K562 (cell line): Measurements from ENCODE around the gene ATP6V1F. TPM values are rescaled to one million over a fixed set of nuclear protein-coding genes. Genes with fewer than 3 reads are reported as not detected.

Experiments used
- ATF4 ChIP-seq: fragments of 450-650 bp; formaldehyde crosslinking; IDR thresholded peaks from 2 replicates; pipeline ENCODE4 v1.4.0; 2022; ENCODE audit warnings: mild to moderate bottlenecking, moderate library complexity
- CBX1 ChIP-seq: sonication (generic); IDR thresholded peaks from 2 replicates; pipeline ENCODE4 v1.6.1; 2016; ENCODE audit warnings: antibody characterized with exemption, low read depth, mild to moderate bottlenecking
- E2F6 ChIP-seq, 2 experiments: IDR thresholded peaks; 2 replicates each; pipeline ENCODE4 v1.6.1; 2011; ENCODE audit warnings: borderline replicate concordance in 1 of 2, control low read depth in 1 of 2, low read depth in 1 of 2, low read length in 1 of 2, mild to moderate bottlenecking in 1 of 2, mixed read lengths in 1 of 2, moderate library complexity in 1 of 2; ENCODE audit not compliant: insufficient read depth in 1 of 2, insufficient read length in 1 of 2, poor library complexity in 1 of 2, severe bottlenecking in 1 of 2; ENCODE audit errors: extremely low read depth in 1 of 2
- JUNB ChIP-seq: fragments of 450-650 bp; formaldehyde crosslinking; conservative IDR thresholded peaks from 2 replicates; pipeline ENCODE4 v1.4.0; 2020; ENCODE audit warnings: mild to moderate bottlenecking
- JUND ChIP-seq, 2 experiments: IDR thresholded peaks; 2 replicates in 1 of 2; 3 replicates in 1 of 2; pipeline ENCODE4 v1.6.1; 2011; ENCODE audit warnings: borderline replicate concordance in 2 of 2, low read depth in 2 of 2, low read length in 2 of 2, improper control_type of control experiment in 1 of 2, missing biosample characterization in 1 of 2, missing genetic modification characterization in 1 of 2, missing genetic modification reagents in 1 of 2
- MAFF ChIP-seq: IDR thresholded peaks from 2 replicates; pipeline ENCODE4 v1.6.1; 2012; ENCODE audit warnings: low read length, improper control_type of control experiment
- MLX ChIP-seq, 2 experiments: fragments of 450-650 bp in 1 of 2; sonication (generic) in 1 of 2; formaldehyde crosslinking; conservative IDR thresholded peaks; 2 replicates each; pipeline versions ENCODE4 v1.4.0 to v1.8.1; 2020 to 2022; ENCODE audit warnings: mild to moderate bottlenecking in 1 of 2, missing genetic modification reagents in 1 of 2
- MYNN ChIP-seq, 2 experiments: sonication (generic); formaldehyde crosslinking in 1 of 2; IDR thresholded peaks; 2 replicates each; pipeline versions ENCODE4 v1.5.0 to v1.6.1; 2016 to 2020; ENCODE audit warnings: antibody characterized with exemption in 1 of 2, missing genetic modification reagents in 1 of 2
- NRF1 ChIP-seq, 2 experiments: fragments of 450-650 bp; IDR thresholded peaks in 1 of 2; conservative IDR thresholded peaks in 1 of 2; 2 replicates each; pipeline ENCODE4 v1.6.1; 2014; ENCODE audit warnings: mild to moderate bottlenecking in 2 of 2
- NUFIP1 ChIP-seq: fragments of 450-650 bp; IDR thresholded peaks from 2 replicates; pipeline ENCODE4 v1.6.1; 2018; ENCODE audit not compliant: partially characterized antibody
- SREBF1 ChIP-seq: fragments of 150-350 bp; IDR thresholded peaks from 2 replicates; pipeline ENCODE4 v1.6.1; 2014; ENCODE audit warnings: antibody characterized with exemption, low read depth, low read length, borderline replicate concordance
- TBL1XR1 ChIP-seq, 2 experiments: IDR thresholded peaks; 2 replicates each; pipeline ENCODE4 v1.6.1; 2012; ENCODE audit warnings: improper control_type of control experiment in 2 of 2, low read length in 2 of 2, mild to moderate bottlenecking in 1 of 2
- U2AF1 ChIP-seq: fragments of 200-400 bp; formaldehyde crosslinking; optimal IDR thresholded peaks from 2 replicates; pipeline ENCODE3; 2017; ENCODE audit warnings: mild to moderate bottlenecking, low read depth, low read length, moderate library complexity
- ZNF316 ChIP-seq: fragments of 450-650 bp; IDR thresholded peaks from 2 replicates; pipeline ENCODE4 v1.6.1; 2016
- ZNF511 ChIP-seq: sonication (generic); formaldehyde crosslinking; IDR thresholded peaks from 2 replicates; pipeline ENCODE4 v1.8.0; 2022; ENCODE audit warnings: mild to moderate bottlenecking, missing genetic modification reagents
- polyA plus RNA-seq, 8 experiments: library from polyadenylated mRNA; depleted of rRNA in 4 of 8; stranded (reverse) in 5 of 8; unstranded in 3 of 8; fragments of >200 nt; fragmentation: Nextera tagmentation in 2 of 8; fragmentation: Illumina TruSeq in 1 of 8; extraction: Ambion mirVana in 2 of 8; extraction: Trizol in 1 of 8; gene quantifications; 2 replicates each; pipeline versions ENCODE4 v1.2.1 to v1.2.3, GENCODE V29; 2011 to 2014; ENCODE audit warnings: inconsistent platforms in 1 of 8, missing spikeins in 1 of 8
- total RNA-seq, 7 experiments: library from RNA; depleted of rRNA in 6 of 7; stranded (reverse); fragments of >200 nt in 6 of 7; fragmentation: Illumina TruSeq in 2 of 7; extraction: Trizol in 2 of 7; gene quantifications; 2 replicates each; pipeline versions ENCODE4 v1.2.1 to v1.2.3, GENCODE V29; 2011 to 2021; ENCODE audit warnings: low replicate concordance in 1 of 7

The ATP6V1F gene
- total and polyA plus RNA-seq, 9 of the 15 experiments (the other 6 are each of a cell fraction or from before 2014, with no cell fraction given): 206 to 1,123 (median 542) TPM

GRCh38 chr7:128859232-128860157 is 3.2 kb upstream of the ATP6V1F start (continued):
- TF ChIP-seq E2F6 (IDR thresholded peaks at IDR 0.05; ENCODE audit: borderline replicate concordance in 1 of 2, extremely low read depth in 1 of 2, insufficient read depth in 1 of 2, insufficient read length in 1 of 2, low read depth in 1 of 2, low read length in 1 of 2, poor library complexity in 1 of 2, severe bottlenecking in 1 of 2) (peak in 1 of 2 experiments; percentile 22), NRF1 (conservative IDR thresholded peaks at IDR 0.05 in 1 of 2, IDR thresholded peaks at IDR 0.05 in 1 of 2) (0 out of 4 replicates have a peak, but pooled peaks of 1 of the 2 experiments have one; percentile 11), MYNN (IDR thresholded peaks at IDR 0.05) (peak; percentile 26; the same call in 1 of the 2 replicates), MYNN (CRISPR knock-in tag; IDR thresholded peaks at IDR 0.05) (no peak), ATF4 (CRISPR knock-in tag) (0 out of 2 replicates have a peak, but pooled peaks have one; percentile 17), U2AF1 (no peak), CBX1 (peak; percentile 8; the same call in 1 of the 2 replicates), MAFF (peak; percentile 13; the same call in 1 of the 2 replicates), SREBF1 (0 out of 2 replicates have a peak, but pooled peaks have one; percentile 24), JUNB (CRISPR knock-in tag) (no peak), ZNF511 (CRISPR knock-in tag) (no peak), TBL1XR1 (IDR thresholded peaks at IDR 0.05; ENCODE audit: low read length in 2 of 2) (0 out of 4 replicates have a peak, but pooled peaks of 1 of the 2 experiments have one; percentile 13), NUFIP1 (no peak), MLX (CRISPR knock-in tag; conservative IDR thresholded peaks at IDR 0.05) (0 out of 4 replicates have a peak, but pooled peaks of 1 of the 2 experiments have one; percentile 10), JUND (IDR thresholded peaks at IDR 0.05; ENCODE audit: borderline replicate concordance, low read depth, low read length) (0 out of 2 replicates have a peak, but pooled peaks have one; percentile 4), JUND (tag; IDR thresholded peaks at IDR 0.05; ENCODE audit: borderline replicate concordance, low read depth, low read length) (no peak), ZNF316 (peak; percentile 70)
